Measurements from ENCODE around the gene CKM. TPM values are rescaled to one million over a fixed set of nuclear protein-coding genes. Genes with fewer than 3 reads are reported as not detected.
"Not testable (repeated sequence)": the region's sequence is repeated elsewhere in the genome, so short reads cannot be mapped to it uniquely, and the experiment has no call there.

The CKM gene
- total RNA-seq, 2 experiments from 2014 or later = not detected

DNA sequence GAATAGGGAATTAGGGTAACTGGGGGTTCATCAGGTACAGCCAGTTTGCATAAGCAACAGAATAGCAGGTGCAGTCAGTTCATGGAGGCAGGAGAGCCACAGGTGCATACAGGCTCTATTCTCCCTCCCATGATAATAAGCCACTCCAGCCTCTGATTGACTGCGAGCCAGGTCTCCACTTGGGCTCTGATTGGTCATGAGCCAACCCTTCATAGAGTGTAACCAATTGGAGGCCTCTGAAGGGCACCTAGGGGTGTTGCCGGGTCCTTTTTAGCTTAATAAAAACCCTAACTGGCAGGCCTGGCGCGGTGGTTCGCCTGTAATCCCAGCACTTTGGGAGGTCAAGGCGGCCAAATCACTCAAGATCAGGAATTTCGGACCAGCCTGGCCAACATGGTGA lies 8.7 kb upstream of the CKM start:
- no peak for ATAC-seq
- H3K36me3 Mint-ChIP-seq (ENCODE audit: low read depth) = no peaks in the 10 kb centered on the region
- no peaks in the 10 kb centered on the region for H3K9me3 Mint-ChIP-seq (ENCODE audit: insufficient read depth)
- ChIA-PET POLR2A (no interaction called here), CTCF (no interaction called here)
- H3K4me1 Mint-ChIP-seq (ENCODE audit: low read depth) = peaks cover under 1% of the 10 kb centered on the region
- no peak overlapping the region for H3K4me3 Mint-ChIP-seq
- no peak for DNase-seq
- peaks cover 9% of the 10 kb centered on the region for H3K27me3 Mint-ChIP-seq (ENCODE audit: low read depth)
- H3K27ac Mint-ChIP-seq = no peak overlapping the region

GRCh38 chr19:45327404-45328143 lies 4.9 kb upstream of the CKM start:
- H3K27ac Mint-ChIP-seq = no peak overlapping the region
- no peaks in the 10 kb centered on the region for H3K36me3 Mint-ChIP-seq (ENCODE audit: low read depth)
- H3K27me3 Mint-ChIP-seq (ENCODE audit: low read depth) = peaks cover 17% of the 10 kb centered on the region
- no peak for ATAC-seq
- ChIA-PET POLR2A (no interaction called here), CTCF (interaction anchor here (1.7 kb wide), 1 partner anchor 11 kb away, joined by 4 read pairs; no protein-coding TSS in a partner anchor)
- H3K4me3 Mint-ChIP-seq = no peak overlapping the region
- H3K4me1 Mint-ChIP-seq (ENCODE audit: low read depth) = peaks cover 3% of the 10 kb centered on the region
- no peak for DNase-seq
- no peaks in the 10 kb centered on the region for H3K9me3 Mint-ChIP-seq (ENCODE audit: insufficient read depth)

DNA sequence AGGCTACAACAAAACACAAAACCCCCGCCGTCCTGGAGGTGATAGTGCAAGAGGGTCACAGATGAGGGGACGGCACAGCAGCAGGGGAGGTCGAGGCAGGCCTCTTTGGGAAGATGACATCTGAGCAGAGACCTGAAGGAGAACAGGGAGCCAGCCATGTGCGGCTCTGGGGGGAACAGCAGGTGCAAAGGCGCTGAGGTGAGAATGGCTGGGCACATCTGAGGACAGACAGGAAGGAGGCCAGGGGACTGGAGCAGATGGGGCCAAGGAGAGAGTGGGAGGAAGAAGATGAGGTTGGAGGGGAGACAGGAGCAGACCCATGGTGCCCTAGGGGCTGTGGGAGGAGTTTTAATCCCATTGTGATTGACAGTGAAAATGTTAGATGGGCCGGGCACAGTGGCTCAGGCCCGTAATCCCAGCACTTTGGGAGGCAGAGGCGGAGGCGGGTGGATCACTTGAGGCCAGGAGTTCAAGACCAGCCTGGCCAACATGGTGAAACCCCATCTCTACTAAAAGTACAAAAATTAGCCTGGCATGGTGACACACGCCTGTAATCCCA lies 1.8 kb upstream of the CKM start:
- no peak overlapping the region for H3K27ac Mint-ChIP-seq
- CTCF ChIA-PET = no interaction called here
- DNase-seq = no peak
- no peaks in the 10 kb centered on the region for H3K36me3 Mint-ChIP-seq (ENCODE audit: low read depth)
- H3K4me3 Mint-ChIP-seq = no peak overlapping the region
- H3K4me1 Mint-ChIP-seq (ENCODE audit: low read depth) = peaks cover 3% of the 10 kb centered on the region
- ATAC-seq = no peak
- H3K27me3 Mint-ChIP-seq (ENCODE audit: low read depth) = peaks cover 21% of the 10 kb centered on the region
- H3K9me3 Mint-ChIP-seq (ENCODE audit: insufficient read depth) = no peaks in the 10 kb centered on the region
- POLR2A ChIA-PET = no interaction called here

- no peaks in the 10 kb centered on the region for H3K36me3 Mint-ChIP-seq (ENCODE audit: low read depth)
- CTCF ChIA-PET = no interaction called here
- ATAC-seq (no peak), DNase-seq (no peak)
- H3K4me1 Mint-ChIP-seq (ENCODE audit: low read depth) = peaks cover 3% of the 10 kb centered on the region
- no peak overlapping the region for H3K27ac Mint-ChIP-seq
- no peak overlapping the region for H3K4me3 Mint-ChIP-seq
- no peaks in the 10 kb centered on the region for H3K9me3 Mint-ChIP-seq (ENCODE audit: insufficient read depth)
- H3K27me3 Mint-ChIP-seq (ENCODE audit: low read depth) = peaks cover 18% of the 10 kb centered on the region
- POLR2A ChIA-PET = no interaction called here
Observed at GRCh38 chr19:45323671-45324081, 1.0 kb upstream of the CKM start.

DNA sequence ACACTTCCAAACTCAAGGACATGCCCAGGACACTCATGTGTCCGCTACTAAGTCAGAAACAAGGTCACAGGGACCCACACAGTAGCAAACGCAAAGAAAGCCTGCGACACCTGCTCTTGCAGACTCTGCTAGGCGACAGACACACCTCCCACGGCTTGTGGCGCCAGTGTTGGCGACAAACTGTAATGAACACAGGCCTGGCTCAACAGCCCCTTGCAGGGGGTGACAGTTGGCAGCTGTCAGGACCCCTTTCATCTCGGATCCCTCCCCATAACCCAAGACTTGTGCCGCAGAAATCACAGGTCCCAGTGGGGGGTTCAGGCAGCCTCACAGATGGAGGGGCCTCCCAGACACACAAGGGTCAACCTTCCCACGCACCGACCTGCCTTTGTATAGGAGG lies 364 bp downstream of the CKM start:
- Mint-ChIP-seq H3K4me1 (ENCODE audit: low read depth) (peaks cover 3% of the 10 kb centered on the region), H3K27ac (no peak overlapping the region), H3K36me3 (ENCODE audit: low read depth) (no peaks in the 10 kb centered on the region), H3K4me3 (no peak overlapping the region), H3K9me3 (ENCODE audit: insufficient read depth) (no peaks in the 10 kb centered on the region), H3K27me3 (ENCODE audit: low read depth) (peaks cover 18% of the 10 kb centered on the region)
- POLR2A ChIA-PET = no interaction called here
- no peak for DNase-seq
- no peak for ATAC-seq
- CTCF ChIA-PET = no interaction called here

- Mint-ChIP-seq H3K4me1 (ENCODE audit: low read depth) (peaks cover 3% of the 10 kb centered on the region), H3K36me3 (ENCODE audit: low read depth) (no peaks in the 10 kb centered on the region), H3K9me3 (ENCODE audit: insufficient read depth) (no peaks in the 10 kb centered on the region), H3K27me3 (ENCODE audit: low read depth) (peaks cover 18% of the 10 kb centered on the region), H3K27ac (no peak overlapping the region), H3K4me3 (no peak overlapping the region)
- no peak for ATAC-seq
- ChIA-PET POLR2A (no interaction called here), CTCF (no interaction called here)
- DNase-seq = no peak
Observed at GRCh38 chr19:45321848-45322247, 827 bp downstream of the CKM start.

GRCh38 chr19:45320997-45321775 lies 1.5 kb downstream of the CKM start:
- POLR2A ChIA-PET = no interaction called here
- no peaks in the 10 kb centered on the region for H3K36me3 Mint-ChIP-seq (ENCODE audit: low read depth)
- CTCF ChIA-PET = no interaction called here
- H3K4me3 Mint-ChIP-seq = no peak overlapping the region
- H3K9me3 Mint-ChIP-seq (ENCODE audit: insufficient read depth) = no peaks in the 10 kb centered on the region
- no peak for DNase-seq
- peaks cover 20% of the 10 kb centered on the region for H3K27me3 Mint-ChIP-seq (ENCODE audit: low read depth)
- no peak for ATAC-seq
- H3K4me1 Mint-ChIP-seq (ENCODE audit: low read depth) = peaks cover under 1% of the 10 kb centered on the region
- H3K27ac Mint-ChIP-seq = no peak overlapping the region

- H3K9me3 Mint-ChIP-seq (ENCODE audit: insufficient read depth) = no peaks in the 10 kb centered on the region
- H3K27me3 Mint-ChIP-seq (ENCODE audit: low read depth) = peaks cover 19% of the 10 kb centered on the region
- H3K4me3 Mint-ChIP-seq = no peak overlapping the region
- CTCF ChIA-PET = no interaction called here
- no peak for ATAC-seq
- H3K36me3 Mint-ChIP-seq (ENCODE audit: low read depth) = no peaks in the 10 kb centered on the region
- POLR2A ChIA-PET = no interaction called here
- peaks cover 2% of the 10 kb centered on the region for H3K4me1 Mint-ChIP-seq (ENCODE audit: low read depth)
- no peak overlapping the region for H3K27ac Mint-ChIP-seq
- no peak for DNase-seq
Observed at GRCh38 chr19:45315304-45315703, 7.4 kb downstream of the CKM start.

GRCh38 chr19:45314708-45315245 lies 7.9 kb downstream of the CKM start:
- no peak overlapping the region for H3K27ac Mint-ChIP-seq
- POLR2A ChIA-PET = no interaction called here
- DNase-seq = no peak
- ATAC-seq = no peak
- H3K9me3 Mint-ChIP-seq (ENCODE audit: insufficient read depth) = no peaks in the 10 kb centered on the region
- H3K4me3 Mint-ChIP-seq = no peak overlapping the region
- CTCF ChIA-PET = no interaction called here
- H3K27me3 Mint-ChIP-seq (ENCODE audit: low read depth) = peaks cover 19% of the 10 kb centered on the region
- peaks cover 2% of the 10 kb centered on the region for H3K4me1 Mint-ChIP-seq (ENCODE audit: low read depth)
- H3K36me3 Mint-ChIP-seq (ENCODE audit: low read depth) = no peaks in the 10 kb centered on the region

DNA sequence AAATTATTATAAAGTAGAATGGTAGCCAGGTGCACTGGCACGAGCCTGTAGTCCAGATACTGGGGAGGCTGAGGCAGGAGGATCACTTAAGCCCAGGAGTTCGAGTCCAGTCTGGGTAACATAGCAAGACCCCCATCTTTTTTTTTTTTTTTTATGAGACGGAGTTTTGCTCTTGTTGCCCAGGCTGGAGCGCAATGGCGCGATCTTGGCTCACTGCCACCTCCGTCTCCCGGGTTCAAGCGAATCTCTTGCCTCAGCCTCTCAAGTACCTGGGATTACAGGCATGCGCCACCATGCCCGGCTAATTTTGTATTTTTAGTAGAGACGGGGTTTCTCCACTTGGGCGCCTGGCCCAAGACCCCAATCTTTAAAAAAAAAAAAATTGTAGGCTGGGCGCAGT lies 10.4 kb downstream of the CKM start:
- DNase-seq; ATAC-seq; H3K27ac Mint-ChIP-seq; H3K9me3 Mint-ChIP-seq (ENCODE audit: insufficient read depth); H3K4me3 Mint-ChIP-seq; CTCF ChIA-PET; H3K4me1 Mint-ChIP-seq (ENCODE audit: low read depth); POLR2A ChIA-PET; H3K36me3 Mint-ChIP-seq (ENCODE audit: low read depth): not testable (repeated sequence)
- peaks cover 13% of the 10 kb centered on the region for H3K27me3 Mint-ChIP-seq (ENCODE audit: low read depth)

- no peak for DNase-seq
- H3K27me3 Mint-ChIP-seq (ENCODE audit: low read depth) = peaks cover 13% of the 10 kb centered on the region
- H3K4me3 Mint-ChIP-seq = no peak overlapping the region
- ATAC-seq = no peak
- ChIA-PET CTCF (no interaction called here), POLR2A (no interaction called here)
- no peak overlapping the region for H3K27ac Mint-ChIP-seq
- no peaks in the 10 kb centered on the region for H3K9me3 Mint-ChIP-seq (ENCODE audit: insufficient read depth)
- no peaks in the 10 kb centered on the region for H3K36me3 Mint-ChIP-seq (ENCODE audit: low read depth)
- H3K4me1 Mint-ChIP-seq (ENCODE audit: low read depth) = peaks cover 2% of the 10 kb centered on the region
Observed at GRCh38 chr19:45311621-45312020, 11.1 kb downstream of the CKM start.

GRCh38 chr19:45309322-45309721 lies 13.4 kb downstream of the CKM start:
- H3K27me3 Mint-ChIP-seq (ENCODE audit: low read depth); H3K4me1 Mint-ChIP-seq (ENCODE audit: low read depth); H3K36me3 Mint-ChIP-seq (ENCODE audit: low read depth); POLR2A ChIA-PET; H3K9me3 Mint-ChIP-seq (ENCODE audit: insufficient read depth); DNase-seq; ATAC-seq; H3K27ac Mint-ChIP-seq; CTCF ChIA-PET; H3K4me3 Mint-ChIP-seq: not testable (repeated sequence)

Data from activated CD8-positive, alpha-beta T cell treated with anti-CD3 and anti-CD28 coated beads, Interleukin-2, amount 10 ng/mL, durations not matched to agents 7 days and 5 days (primary cell).